ENCODE measurements around the gene CFDP1.

DNA sequence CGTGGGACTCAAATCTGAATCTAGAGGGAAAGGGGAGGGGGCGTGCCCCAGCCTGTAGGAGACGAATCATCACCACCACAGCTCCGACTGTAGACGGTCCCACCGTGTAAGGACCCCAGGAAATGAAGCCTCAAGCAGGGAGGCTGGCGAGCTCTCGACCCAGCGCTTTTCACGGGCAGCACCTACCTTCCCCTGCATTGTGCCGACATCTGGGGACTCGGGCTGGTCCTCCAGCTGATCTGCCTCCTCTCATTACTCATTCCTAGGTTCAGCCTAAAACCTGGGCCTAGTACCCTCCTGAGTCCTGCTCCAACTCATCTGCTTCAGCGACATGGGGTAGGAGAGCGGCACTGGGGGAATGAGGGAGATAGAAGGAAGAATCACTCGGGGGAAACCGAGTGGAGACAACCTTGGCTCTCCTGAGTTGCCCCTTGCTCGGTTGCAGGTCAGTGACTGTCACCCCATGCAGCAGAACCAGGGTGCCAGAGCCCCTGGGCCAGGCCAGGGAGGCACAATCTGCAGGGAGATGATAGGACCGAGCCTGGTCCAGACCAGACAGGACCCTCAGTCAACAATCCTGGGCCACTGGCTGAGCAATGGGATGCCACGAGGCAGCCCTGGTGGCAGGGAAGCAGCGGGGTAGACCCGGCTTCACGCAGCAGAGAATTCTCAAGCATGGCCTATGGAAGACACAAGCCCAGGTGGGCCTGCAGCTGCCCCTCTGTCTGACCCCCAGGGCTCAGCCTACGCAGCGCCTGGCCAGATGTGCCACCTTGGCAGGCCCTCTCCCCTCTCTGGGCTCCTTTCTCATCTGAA lies 181.0 kb downstream of the CFDP1 start:
- TF ChIP-seq, protein P1, sequence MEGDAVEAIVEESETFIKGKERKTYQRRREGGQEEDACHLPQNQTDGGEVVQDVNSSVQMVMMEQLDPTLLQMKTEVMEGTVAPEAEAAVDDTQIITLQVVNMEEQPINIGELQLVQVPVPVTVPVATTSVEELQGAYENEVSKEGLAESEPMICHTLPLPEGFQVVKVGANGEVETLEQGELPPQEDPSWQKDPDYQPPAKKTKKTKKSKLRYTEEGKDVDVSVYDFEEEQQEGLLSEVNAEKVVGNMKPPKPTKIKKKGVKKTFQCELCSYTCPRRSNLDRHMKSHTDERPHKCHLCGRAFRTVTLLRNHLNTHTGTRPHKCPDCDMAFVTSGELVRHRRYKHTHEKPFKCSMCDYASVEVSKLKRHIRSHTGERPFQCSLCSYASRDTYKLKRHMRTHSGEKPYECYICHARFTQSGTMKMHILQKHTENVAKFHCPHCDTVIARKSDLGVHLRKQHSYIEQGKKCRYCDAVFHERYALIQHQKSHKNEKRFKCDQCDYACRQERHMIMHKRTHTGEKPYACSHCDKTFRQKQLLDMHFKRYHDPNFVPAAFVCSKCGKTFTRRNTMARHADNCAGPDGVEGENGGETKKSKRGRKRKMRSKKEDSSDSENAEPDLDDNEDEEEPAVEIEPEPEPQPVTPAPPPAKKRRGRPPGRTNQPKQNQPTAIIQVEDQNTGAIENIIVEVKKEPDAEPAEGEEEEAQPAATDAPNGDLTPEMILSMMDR (conservative IDR thresholded peaks at IDR 0.05) = no peak
- no peak for TF ChIP-seq EZH2 (IDR thresholded peaks at IDR 0.05; ENCODE audit: low read depth)

Data from PC-9 (cell line).